Measurements from ENCODE around the gene HNF1A. TPM values are rescaled to one million over a fixed set of nuclear protein-coding genes. Genes with fewer than 3 reads are reported as not detected.

HNF1A gene
- polyA plus RNA-seq, 1 donor from 2014 or later = not detected

GRCh38 chr12:120971299-120972180 lies 6.8 kb upstream of the HNF1A start:
- Histone ChIP-seq H2AFZ (ENCODE audit: low read depth, low read length) (no peak overlapping the region), H4K20me1 (ENCODE audit: insufficient read depth) (no peaks in the 10 kb centered on the region), H3K27me3 (ENCODE audit: insufficient read depth, low read depth, low read length) (no peaks in the 10 kb centered on the region), H3K9ac (ENCODE audit: low read length) (no peak overlapping the region), H3K79me2 (replicated peaks; ENCODE audit: insufficient read depth, low read length) (no peaks in the 10 kb centered on the region), H3F3A (ENCODE audit: insufficient read depth, low read length, poor library complexity, severe bottlenecking) (no peaks in the 10 kb centered on the region), H3K9me2 (ENCODE audit: insufficient read depth, low read length) (no peaks in the 10 kb centered on the region), H3K4me2 (ENCODE audit: low read length) (no peak overlapping the region), H3K36me3 (ENCODE audit: insufficient read depth, low read length) (no peaks in the 10 kb centered on the region), H3K27ac (ENCODE audit: low read length) (no peak overlapping the region), H3K4me3 (ENCODE audit: low read length) (no peak overlapping the region), H3K9me3 (ENCODE audit: low read length) (no peaks in the 10 kb centered on the region)
- no peak for TF ChIP-seq EZH2 (IDR thresholded peaks at IDR 0.05; ENCODE audit: borderline replicate concordance, insufficient read depth, low read length, poor library complexity, severe bottlenecking)
- TF ChIP-seq MXI1 (conservative IDR thresholded peaks at IDR 0.05; ENCODE audit: poor library complexity, severe bottlenecking) = no peak
- peak; percentile 84 for TF ChIP-seq RAD21 (conservative IDR thresholded peaks at IDR 0.05)
- TF ChIP-seq CTCF (IDR thresholded peaks at IDR 0.05; ENCODE audit: poor library complexity, severe bottlenecking) = peak; percentile 83
- peak; percentile 82 for TF ChIP-seq SMC3 (conservative IDR thresholded peaks at IDR 0.05; ENCODE audit: poor library complexity)

GRCh38 chr12:120972870-120973543 lies 5.3 kb upstream of the HNF1A start:
- H2AFZ ChIP-seq (ENCODE audit: low read depth, low read length) = no peak overlapping the region
- H3K9ac ChIP-seq (ENCODE audit: low read length) = no peak overlapping the region
- H3K4me3 ChIP-seq (ENCODE audit: low read length) = no peak overlapping the region
- no peak overlapping the region for H3K4me2 ChIP-seq (ENCODE audit: low read length)
- no peaks in the 10 kb centered on the region for H3K9me3 ChIP-seq (ENCODE audit: low read length)
- no peak overlapping the region for H3K27ac ChIP-seq (ENCODE audit: low read length)
- TF ChIP-seq REST (IDR thresholded peaks at IDR 0.05; ENCODE audit: borderline replicate concordance) (no peak), SMC3 (conservative IDR thresholded peaks at IDR 0.05; ENCODE audit: poor library complexity) (no peak), TAF1 (IDR thresholded peaks at IDR 0.05; ENCODE audit: low read depth) (no peak), POLR2AphosphoS5 (IDR thresholded peaks at IDR 0.05) (no peak), RAD21 (conservative IDR thresholded peaks at IDR 0.05) (no peak), EZH2 (IDR thresholded peaks at IDR 0.05; ENCODE audit: borderline replicate concordance, insufficient read depth, low read length, poor library complexity, severe bottlenecking) (no peak), CTCF (IDR thresholded peaks at IDR 0.05; ENCODE audit: poor library complexity, severe bottlenecking) (no peak), EP300 (conservative IDR thresholded peaks at IDR 0.05; ENCODE audit: poor library complexity, severe bottlenecking) (no peak), MXI1 (conservative IDR thresholded peaks at IDR 0.05; ENCODE audit: poor library complexity, severe bottlenecking) (no peak)
- no peaks in the 10 kb centered on the region for H3K9me2 ChIP-seq (ENCODE audit: insufficient read depth, low read length)
- H3K79me2 ChIP-seq (replicated peaks; ENCODE audit: insufficient read depth, low read length) = no peaks in the 10 kb centered on the region
- no peaks in the 10 kb centered on the region for H3K27me3 ChIP-seq (ENCODE audit: insufficient read depth, low read depth, low read length)
- H3F3A ChIP-seq (ENCODE audit: insufficient read depth, low read length, poor library complexity, severe bottlenecking) = no peaks in the 10 kb centered on the region
- H3K36me3 ChIP-seq (ENCODE audit: insufficient read depth, low read length) = no peaks in the 10 kb centered on the region
- no peaks in the 10 kb centered on the region for H4K20me1 ChIP-seq (ENCODE audit: insufficient read depth)
